HG03460 (cell line): ENCODE data around the gene HCAR3.
"Not testable (repeated sequence)": the region's sequence is repeated elsewhere in the genome, so short reads cannot be mapped to it uniquely, and the experiment has no call there.

Source experiments
- ATAC-seq: cut with Tn5 transposase; IDR thresholded peaks from one replicate; pipeline ENCODE4 v1.9.1; 2021; ENCODE audit not compliant: unreplicated experiment

The HCAR3 gene

DNA sequence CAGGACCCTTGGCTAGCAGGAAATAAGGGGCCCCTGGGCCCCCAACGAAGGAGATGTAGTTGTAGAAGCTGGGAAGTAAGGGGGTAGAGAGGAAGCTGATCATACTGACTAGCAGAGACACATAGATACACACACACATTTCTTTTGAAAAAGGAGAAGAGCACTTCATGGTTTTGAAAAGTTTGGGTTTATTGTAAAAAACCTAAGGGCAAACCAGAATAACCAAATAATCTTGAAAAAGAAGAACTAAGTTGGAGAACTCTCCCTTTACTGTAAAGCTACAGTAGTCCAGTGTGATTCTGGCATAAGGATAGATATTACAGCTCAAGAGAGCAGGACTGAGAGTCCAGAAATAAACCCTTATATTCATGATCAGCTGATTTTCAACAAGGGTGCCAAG lies 5.8 kb upstream of the HCAR3 start:
- no peak for ATAC-seq

DNA sequence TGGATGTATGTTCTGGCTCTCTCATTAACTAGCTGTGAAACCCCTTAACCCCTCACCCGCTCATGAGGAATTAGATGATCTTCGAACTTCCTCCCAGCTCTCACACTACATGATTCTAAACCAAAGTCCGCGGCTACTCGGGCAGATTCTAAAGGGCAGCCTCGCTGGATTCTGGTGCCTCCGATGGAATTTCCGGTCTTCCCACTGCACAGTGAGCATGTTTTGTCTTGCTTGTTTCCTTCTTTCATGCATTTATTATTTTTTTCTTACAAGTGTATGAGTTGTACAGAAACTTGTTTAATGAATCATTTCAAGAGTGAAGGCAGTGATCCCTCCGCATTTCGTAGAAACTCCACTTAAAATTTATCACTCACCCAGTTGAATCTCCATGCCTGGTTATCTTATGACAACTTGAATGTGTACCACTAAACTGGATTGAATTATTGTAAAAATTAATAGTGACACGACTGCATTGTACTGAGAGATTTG lies 4.5 kb upstream of the HCAR3 start:
- ATAC-seq: no peak

GRCh38 chr12:122715211-122715610 lies 1.4 kb downstream of the HCAR3 start:
- ATAC-seq: not testable (repeated sequence)

- ATAC-seq: not testable (repeated sequence)
These were observed 3.0 kb downstream of the HCAR3 start for GRCh38 chr12:122713491-122714188.

DNA sequence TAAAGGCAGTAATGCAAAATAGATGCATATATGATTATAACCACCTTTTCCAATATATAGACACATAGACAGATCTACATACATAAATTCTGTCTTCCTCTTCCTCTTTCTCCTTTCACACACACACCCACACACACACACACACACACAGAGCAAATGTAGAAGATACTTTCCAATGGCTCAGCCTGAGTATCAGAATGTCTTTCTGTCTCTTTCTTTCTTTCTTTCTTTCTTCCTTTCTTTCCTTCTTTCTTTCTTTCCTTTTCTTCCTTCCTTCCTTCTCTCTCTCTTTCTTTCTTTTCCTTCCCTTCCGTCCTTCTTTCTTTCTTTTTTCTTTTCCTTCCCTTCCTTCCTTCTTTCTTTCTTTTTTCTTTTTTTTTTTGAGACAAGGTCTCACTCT lies 5.3 kb downstream of the HCAR3 start:
- not testable (repeated sequence) for ATAC-seq

GRCh38 chr12:122710341-122710740 lies 6.3 kb downstream of the HCAR3 start:
- ATAC-seq: not testable (repeated sequence)

DNA sequence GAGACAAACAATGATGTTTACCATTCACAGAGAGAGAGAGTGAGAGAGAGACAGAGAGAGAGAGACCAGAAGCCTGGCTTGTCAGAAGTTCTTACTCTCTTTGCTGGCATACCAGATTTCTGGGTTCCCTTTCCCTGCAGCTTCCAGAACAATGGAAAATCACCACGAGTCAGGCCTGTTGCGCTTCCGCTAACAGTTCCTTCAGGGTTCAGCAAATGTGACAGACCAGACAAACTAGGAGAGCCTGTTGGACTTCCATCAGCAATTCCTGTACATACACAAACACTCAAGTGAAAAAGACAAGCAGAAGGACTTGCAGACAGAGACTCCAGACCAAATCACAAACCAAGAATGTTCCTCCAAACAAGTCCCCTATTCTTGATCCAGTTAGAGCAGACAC lies 7.3 kb downstream of the HCAR3 start:
- ATAC-seq: not testable (repeated sequence)

DNA sequence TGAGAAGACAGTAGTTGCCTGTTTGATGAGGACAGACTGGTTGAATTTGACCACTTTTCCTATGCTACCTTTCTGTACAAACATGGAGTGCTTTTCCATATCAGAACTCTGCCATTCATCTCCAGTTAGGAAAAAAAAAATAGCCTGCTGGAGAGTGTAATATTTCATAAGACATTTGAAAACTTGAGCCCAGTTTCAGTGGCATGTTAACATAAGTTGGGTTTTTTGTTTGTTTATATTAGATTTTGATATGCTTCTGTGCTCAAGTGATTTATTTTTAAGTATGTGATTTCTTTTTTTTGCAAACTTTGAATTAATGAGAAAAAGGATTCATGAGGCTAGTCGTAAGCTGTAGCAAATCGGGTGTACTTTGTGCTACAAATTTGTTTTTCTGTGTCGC lies 12.8 kb downstream of the HCAR3 start:
- not testable (repeated sequence) for ATAC-seq

DNA sequence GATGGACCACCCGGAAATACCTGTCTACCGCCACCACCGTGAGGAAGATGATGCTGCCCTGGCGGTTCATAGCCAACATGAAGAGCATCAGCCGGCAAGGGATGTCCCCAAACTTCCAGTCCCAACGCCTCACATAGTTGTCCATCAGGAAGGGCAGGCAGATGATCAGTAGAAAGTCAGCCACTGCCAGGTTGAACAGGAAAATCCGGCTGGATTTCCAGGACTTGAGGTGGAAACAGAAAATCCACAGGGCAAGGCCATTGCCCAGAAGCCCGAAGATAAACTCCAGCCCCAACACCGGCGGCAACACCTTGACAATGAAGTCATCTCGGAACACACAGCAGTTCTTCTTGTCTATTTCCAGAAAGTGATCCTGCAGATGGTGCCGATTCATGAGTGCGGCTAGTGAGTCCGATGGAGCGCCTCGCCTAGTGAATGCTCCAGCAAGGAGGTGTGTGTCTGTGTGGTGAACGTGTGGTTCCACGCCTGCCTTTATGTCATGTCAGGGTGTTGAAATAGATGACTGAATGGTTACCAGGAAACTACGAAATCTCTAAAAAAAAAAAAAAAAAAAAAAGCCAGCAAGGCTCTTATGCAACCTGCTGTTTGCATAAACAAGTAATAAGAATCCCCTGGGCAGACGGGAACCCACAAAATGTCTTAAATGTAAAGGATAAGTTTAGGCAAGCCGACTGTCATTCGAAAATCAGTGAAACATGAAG lies 13.6 kb downstream of the HCAR3 start, which contains the start of gene HCAR2:
Gene HCAR2 (minus strand): TSS at position 468 of the 722 bp plus-strand sequence. CDS start 74 bp downstream, at position 394.
- not testable (repeated sequence) for ATAC-seq

GRCh38 chr12:122701481-122701880 lies 15.1 kb downstream of the HCAR3 start:
- not testable (repeated sequence) for ATAC-seq

GRCh38 chr12:122700038-122700710 lies 16.4 kb downstream of the HCAR3 start:
- not testable (repeated sequence) for ATAC-seq

GRCh38 chr12:122696922-122697321 lies 19.7 kb downstream of the HCAR3 start:
- ATAC-seq: not testable (repeated sequence)

DNA sequence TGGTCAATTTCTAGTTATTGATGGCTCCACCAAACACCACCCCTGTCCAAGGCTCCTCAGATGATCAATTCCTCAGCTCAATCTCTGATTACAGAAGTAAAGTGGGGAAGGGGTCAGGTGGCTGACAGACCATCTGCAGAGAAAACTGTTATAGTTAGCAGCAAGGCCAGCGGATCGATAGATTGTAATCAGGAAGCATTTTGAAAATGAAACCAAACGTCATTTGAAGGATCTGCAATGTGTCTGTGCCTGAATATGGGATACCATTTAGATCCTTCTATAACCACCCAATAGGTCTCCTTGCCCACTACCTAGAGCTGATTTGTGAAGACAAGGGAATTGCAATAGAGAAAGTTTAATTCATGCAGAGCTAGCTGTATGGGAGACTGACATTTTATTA lies 25.0 kb downstream of the HCAR3 start:
- ATAC-seq: no peak

- ATAC-seq: no peak
These were observed 28.3 kb downstream of the HCAR3 start for GRCh38 chr12:122688291-122688690.

- no peak for ATAC-seq
These were observed 29.5 kb downstream of the HCAR3 start for GRCh38 chr12:122687086-122687485.

GRCh38 chr12:122686538-122686937 lies 30.1 kb downstream of the HCAR3 start:
- no peak for ATAC-seq

DNA sequence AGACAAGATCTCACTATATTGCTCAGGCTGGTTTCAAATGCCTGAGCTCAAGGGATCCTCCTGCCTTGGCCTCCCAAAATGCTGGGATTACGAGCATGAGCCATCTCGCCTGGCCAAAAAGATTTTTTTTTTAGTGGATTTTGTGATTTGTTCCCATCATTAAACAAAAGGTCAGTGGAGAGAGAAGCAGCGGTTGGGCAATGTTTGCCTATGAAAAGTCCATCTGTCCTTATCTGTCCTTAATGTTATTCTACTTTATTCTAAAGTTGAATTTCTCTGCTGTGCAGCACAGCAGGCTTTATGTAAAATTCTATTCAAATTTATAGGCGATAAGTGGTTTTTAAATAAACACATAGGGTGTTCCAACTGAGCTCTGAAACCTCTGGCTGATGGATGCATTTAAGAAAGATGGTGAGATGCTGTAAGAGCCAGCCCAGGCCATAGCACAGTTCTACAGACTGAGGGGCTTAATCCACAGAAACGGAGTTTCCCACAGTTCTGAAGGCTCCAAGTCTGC lies 32.3 kb downstream of the HCAR3 start:
- ATAC-seq: no peak

DNA sequence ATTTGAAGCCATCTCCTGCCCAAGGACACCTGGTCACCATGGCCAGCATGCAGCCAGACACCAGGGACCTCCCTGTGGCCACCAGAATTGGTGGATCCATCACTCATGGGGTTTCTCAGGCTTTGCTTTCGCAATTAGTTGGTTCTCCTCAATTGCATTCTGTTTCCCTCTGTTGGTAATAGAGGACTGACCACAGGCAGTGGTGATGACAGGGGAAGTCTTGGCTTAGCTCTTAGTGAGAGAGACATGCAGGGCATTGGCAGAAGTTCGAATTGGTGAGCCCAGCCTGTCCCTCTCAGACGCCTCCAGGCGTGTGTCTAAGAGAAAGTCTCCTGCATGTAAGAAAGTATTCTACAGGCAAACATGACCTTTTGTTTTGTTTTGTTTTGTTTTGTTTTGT lies 34.8 kb downstream of the HCAR3 start:
- no peak for ATAC-seq

DNA sequence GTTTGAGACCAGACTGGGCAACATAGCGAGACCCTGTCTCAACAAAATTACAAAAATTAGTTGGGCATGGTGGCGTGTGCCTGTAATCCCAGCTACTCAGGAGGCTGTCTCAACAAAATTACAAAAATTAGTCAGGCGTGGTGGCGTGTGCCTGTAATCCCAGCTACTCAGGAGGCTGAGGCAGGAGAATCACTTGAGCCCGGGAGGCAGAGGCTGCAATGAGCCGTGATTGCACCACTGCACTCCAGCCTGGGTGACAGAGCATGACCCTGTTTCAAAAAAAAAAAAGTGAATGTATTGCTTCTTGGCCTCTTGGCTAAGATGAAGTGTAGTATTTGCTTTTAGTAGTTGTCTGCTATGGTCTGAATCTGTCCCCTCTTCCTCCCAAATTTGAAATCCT lies 35.6 kb downstream of the HCAR3 start:
- not testable (repeated sequence) for ATAC-seq

DNA sequence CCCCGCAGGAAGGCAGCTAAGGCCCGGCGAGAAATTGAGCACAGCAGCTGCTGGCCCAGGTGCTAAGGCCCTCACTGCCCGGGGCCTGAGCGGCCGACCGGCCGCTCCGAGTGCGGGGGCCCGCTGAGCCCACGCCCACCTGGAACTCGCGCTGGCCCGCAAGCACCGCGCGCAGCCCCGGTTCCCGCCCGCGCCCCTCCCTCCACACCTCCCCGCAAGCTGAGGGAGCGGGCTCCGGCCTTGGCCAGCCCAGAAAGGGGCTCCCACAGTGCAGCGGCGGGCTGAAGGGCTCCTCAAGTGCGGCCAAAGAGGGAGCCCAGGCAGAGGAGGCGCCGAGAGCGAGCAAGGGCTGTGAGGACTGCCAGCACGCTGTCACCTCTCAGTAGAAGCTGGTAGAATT lies 39.8 kb downstream of the HCAR3 start:
- not testable (repeated sequence) for ATAC-seq

DNA sequence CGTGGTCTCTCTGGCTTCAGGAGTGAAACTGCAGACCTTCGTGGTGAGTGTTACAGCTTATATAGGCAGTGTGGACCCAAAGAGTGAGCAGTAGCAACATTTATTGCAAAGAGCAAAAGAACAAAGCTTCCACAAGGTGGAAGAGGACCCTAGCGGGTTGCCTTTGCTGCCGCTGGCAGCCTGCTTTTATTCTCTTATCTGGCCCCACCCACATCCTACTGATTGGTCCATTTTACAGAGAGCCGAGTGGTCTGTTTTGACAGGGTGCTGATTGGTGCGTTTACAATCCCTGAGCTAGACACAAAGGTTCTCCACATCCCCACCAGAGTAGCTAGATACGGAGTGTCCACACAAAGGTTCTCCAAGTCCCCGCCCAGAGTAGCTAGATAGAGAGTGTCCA lies 40.6 kb downstream of the HCAR3 start:
- not testable (repeated sequence) for ATAC-seq
